Type B pancreatic cell (in vitro differentiated cells): ENCODE results near the gene DNASE1. TPM values are rescaled to one million over a fixed set of nuclear protein-coding genes. Genes with fewer than 3 reads are reported as not detected.

Experiments used
- DNase-seq: peaks from one replicate; pipeline ENCODE4 v3.0.0; 2021; ENCODE audit warnings: mixed read lengths; ENCODE audit not compliant: unreplicated experiment; ENCODE audit errors: extremely low spot score
- H3K27ac Mint-ChIP-seq: 2 replicates; pipeline ENCODE4 v1.8.0; 2021; ENCODE audit warnings: mild to moderate bottlenecking, mixed read lengths
- H3K27me3 Mint-ChIP-seq: 2 replicates; pipeline ENCODE4 v1.8.0; 2021; ENCODE audit warnings: mixed read lengths
- H3K36me3 Mint-ChIP-seq: 2 replicates; pipeline ENCODE4 v1.8.0; 2021; ENCODE audit warnings: mixed read lengths
- H3K4me1 Mint-ChIP-seq: one replicate; pipeline ENCODE4 v1.8.0; 2021; ENCODE audit warnings: mixed read lengths; ENCODE audit not compliant: unreplicated experiment
- H3K4me3 Mint-ChIP-seq: 2 replicates; pipeline ENCODE4 v1.8.0; 2021; ENCODE audit warnings: mild to moderate bottlenecking, mixed read lengths
- H3K9me3 Mint-ChIP-seq: 2 replicates; pipeline ENCODE4 v1.8.0; 2021; ENCODE audit warnings: mixed read lengths
- CTCF ChIP-seq: fragments of 200-600 bp; sonication (generic); conservative IDR thresholded peaks from 2 replicates; pipeline ENCODE4 v1.5.0; 2021; ENCODE audit warnings: antibody characterized with exemption, mild to moderate bottlenecking
- total RNA-seq: library from RNA; stranded (reverse); gene quantifications from 2 replicates; pipeline ENCODE4 v1.2.1, GENCODE V29; 2021; ENCODE audit warnings: low replicate concordance

DNASE1 gene
- total RNA-seq, 1 donor from 2014 or later, result 44.8 TPM

GRCh38 chr16:3609895-3610697 is 44.4 kb upstream of the DNASE1 start:
- H3K9me3 Mint-ChIP-seq, result no peaks in the 10 kb centered on the region
- no peak for TF ChIP-seq CTCF
- H3K4me3 Mint-ChIP-seq, result peak overlapping the region; percentile 99
- peaks cover 35% of the 10 kb centered on the region for H3K4me1 Mint-ChIP-seq
- DNase-seq, result no peak
- peaks cover 9% of the 10 kb centered on the region for H3K36me3 Mint-ChIP-seq
- H3K27ac Mint-ChIP-seq, result peak overlapping the region; percentile 35
- no peaks in the 10 kb centered on the region for H3K27me3 Mint-ChIP-seq

DNA sequence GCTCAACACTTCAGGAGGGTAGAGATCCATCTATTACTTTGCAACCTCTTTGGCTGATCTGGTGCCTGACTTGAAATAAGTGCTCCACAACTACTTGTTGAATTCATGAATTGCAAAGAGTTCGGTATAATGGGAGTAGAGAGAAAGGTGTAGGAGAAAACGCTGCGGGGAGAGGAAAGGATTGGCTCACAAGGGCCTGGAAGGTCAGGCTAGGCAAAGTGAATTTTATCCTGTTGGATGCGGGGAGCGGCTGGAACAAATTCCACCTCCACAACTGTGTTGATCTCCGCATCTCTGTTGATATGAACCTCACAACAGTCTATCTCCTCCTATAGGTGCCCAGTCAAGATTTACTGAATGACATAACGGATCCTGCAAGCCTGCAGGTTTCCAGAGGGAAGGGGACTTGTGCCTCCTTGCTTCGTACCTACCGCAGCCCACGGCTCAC is 43.8 kb upstream of the DNASE1 start:
- no peak for DNase-seq
- Mint-ChIP-seq H3K4me3 (peak overlapping the region; percentile 99), H3K36me3 (peaks cover 14% of the 10 kb centered on the region), H3K27ac (peak overlapping the region; percentile 35), H3K4me1 (peaks cover 35% of the 10 kb centered on the region), H3K9me3 (no peaks in the 10 kb centered on the region), H3K27me3 (no peaks in the 10 kb centered on the region)
- no peak for TF ChIP-seq CTCF

DNA sequence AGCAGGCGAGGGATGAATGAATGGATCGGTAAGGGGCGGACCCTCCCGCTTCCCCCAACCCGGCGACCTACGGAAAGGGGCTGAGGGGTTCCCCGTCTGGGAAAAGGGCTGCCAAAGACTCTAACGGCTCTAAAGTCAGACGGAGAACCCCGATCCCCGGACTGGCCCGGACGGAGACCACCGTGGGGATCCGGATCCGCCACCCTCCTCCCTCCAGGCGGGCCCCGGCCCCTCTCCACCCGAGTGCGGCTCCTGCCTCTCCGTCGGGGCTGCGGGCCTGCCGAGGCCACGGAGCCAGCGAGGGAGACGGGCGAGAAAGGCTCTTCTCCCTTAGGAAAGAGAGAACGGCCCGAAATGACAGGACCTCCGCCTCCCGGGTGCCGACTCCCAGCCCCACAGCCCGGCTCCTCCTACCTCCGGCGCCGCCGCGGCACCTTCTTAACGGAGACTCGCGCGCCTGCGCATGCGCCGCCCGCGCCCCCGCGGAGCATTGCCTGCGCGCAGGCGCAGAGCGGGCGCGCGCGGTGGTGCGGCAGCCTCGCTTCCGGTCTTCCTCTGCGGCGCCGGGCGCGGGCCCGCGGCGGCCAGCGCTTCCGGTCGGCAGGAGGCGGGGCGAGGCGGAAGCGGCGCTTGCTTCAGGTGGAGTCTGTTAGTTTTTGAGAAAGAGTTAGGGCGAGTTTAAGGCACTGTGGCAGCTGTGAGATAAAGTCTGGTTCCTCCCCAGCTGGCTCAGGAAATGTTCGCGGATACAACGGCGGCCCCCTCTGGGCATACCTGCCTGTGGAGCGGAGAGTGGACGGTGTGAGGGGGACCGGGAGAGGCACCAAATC is 43.1 kb upstream of the DNASE1 start, which contains the start of gene SLX4:
SLX4 (minus strand) TSS at position 461 of the 830 bp plus-strand sequence. CDS start 2,642 bp downstream, outside the sequence.
- peaks cover 14% of the 10 kb centered on the region for H3K36me3 Mint-ChIP-seq
- H3K27ac Mint-ChIP-seq, result peak within 1 kb of the TSS; percentile 89
- TF ChIP-seq CTCF, result no peak
- DNase-seq, result peak; percentile 96
- H3K4me3 Mint-ChIP-seq, result peak within 1 kb of the TSS; percentile 99
- H3K27me3 Mint-ChIP-seq, result no peaks in the 10 kb centered on the region
- no peaks in the 10 kb centered on the region for H3K9me3 Mint-ChIP-seq
- H3K4me1 Mint-ChIP-seq, result peaks cover 35% of the 10 kb centered on the region

DNA sequence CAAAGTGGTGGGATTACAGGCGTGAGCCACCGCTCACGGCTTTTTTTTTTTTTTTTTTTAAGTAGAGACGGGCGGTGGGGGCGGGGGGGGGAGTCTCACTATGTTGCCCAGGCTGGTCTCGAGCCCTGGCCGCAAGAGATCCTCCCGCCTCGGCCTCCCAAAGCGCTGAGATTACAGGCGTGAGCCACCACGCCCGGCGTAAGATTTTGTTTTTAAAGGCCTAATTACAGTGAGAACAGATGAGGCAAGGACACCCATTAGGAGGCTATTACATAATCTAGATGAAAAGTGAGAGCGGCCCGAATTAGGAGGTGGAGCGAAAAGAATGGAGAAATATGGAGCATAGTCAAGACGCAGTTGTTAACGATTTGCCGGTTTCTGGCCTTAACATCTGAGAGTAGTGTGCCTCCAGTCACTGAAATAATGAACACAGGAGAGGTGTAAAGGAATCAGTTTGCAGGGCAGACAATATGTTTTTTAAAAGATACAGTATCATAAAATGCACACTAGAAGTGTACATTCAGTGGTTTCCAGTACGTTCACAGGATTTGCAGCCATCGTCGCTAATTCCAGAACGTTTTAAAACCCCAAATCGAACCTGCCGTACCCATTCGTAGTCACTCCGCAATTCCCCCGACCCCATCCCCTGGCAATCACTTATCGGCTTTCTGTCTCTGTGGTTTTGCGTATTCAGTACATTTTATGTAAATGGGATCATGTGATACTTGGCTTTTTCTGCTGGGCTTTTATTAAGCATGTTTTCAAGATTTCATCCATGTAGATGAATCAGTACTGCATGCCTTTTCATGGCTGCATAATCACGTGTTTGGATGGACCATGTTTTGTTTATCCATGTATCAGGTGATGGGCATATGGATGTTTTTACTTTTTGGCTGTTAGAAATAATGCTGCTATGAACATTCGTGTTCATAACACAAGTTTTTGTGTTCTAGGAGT is 41.7 kb upstream of the DNASE1 start:
- Mint-ChIP-seq H3K36me3 (peaks cover 19% of the 10 kb centered on the region), H3K4me1 (peaks cover 35% of the 10 kb centered on the region), H3K27ac (peak overlapping the region; percentile 71), H3K27me3 (no peaks in the 10 kb centered on the region), H3K9me3 (no peaks in the 10 kb centered on the region), H3K4me3 (peak overlapping the region; percentile 99)
- DNase-seq, result no peak
- no peak for TF ChIP-seq CTCF

- Mint-ChIP-seq H3K36me3 (peaks cover 14% of the 10 kb centered on the region), H3K4me3 (no peak overlapping the region), H3K4me1 (peaks cover 11% of the 10 kb centered on the region), H3K27me3 (no peaks in the 10 kb centered on the region), H3K27ac (no peak overlapping the region), H3K9me3 (no peaks in the 10 kb centered on the region)
- no peak for DNase-seq
- no peak for TF ChIP-seq CTCF
Measured at GRCh38 chr16:3618769-3619141, 35.7 kb upstream of the DNASE1 start.
